ENCODE measurements around the gene TRIM38.
"Not testable (repeated sequence)": the region's sequence is repeated elsewhere in the genome, so short reads cannot be mapped to it uniquely, and the experiment has no call there.

The TRIM38 gene

GRCh38 chr6:25921525-25922203 lies 40.9 kb upstream of the TRIM38 start:
- H3K36me3 ChIP-seq (ENCODE audit: insufficient read depth, insufficient read length, low read length) = no peaks in the 10 kb centered on the region
- no peaks in the 10 kb centered on the region for H3K27me3 ChIP-seq (ENCODE audit: insufficient read depth, insufficient read length)
- DNase-seq (ENCODE audit: low read depth, low spot score) = no peak
- H3K9ac ChIP-seq (ENCODE audit: insufficient read length, low read depth) = no peak overlapping the region
- no peak overlapping the region for H3K4me3 ChIP-seq (ENCODE audit: insufficient read length, low read depth)
- no peak for TF ChIP-seq SUZ12 (IDR thresholded peaks at IDR 0.05; ENCODE audit: extremely low read depth, insufficient read depth, insufficient read length)
- TF ChIP-seq ZNF274 (IDR thresholded peaks at IDR 0.05; ENCODE audit: low read depth, low read length) = no peak
- no peak for TF ChIP-seq YY1 (IDR thresholded peaks at IDR 0.05; ENCODE audit: insufficient read depth, insufficient read length)
- H3K4me1 ChIP-seq (ENCODE audit: insufficient read depth, insufficient read length) = no peaks in the 10 kb centered on the region
- no peaks in the 10 kb centered on the region for H3K9me3 ChIP-seq (ENCODE audit: insufficient read depth, low read length)

- H3K4me3 ChIP-seq (ENCODE audit: insufficient read length, low read depth) = no peak overlapping the region
- H3K36me3 ChIP-seq (ENCODE audit: insufficient read depth, insufficient read length, low read length) = no peaks in the 10 kb centered on the region
- no peak overlapping the region for H3K9ac ChIP-seq (ENCODE audit: insufficient read length, low read depth)
- H3K27me3 ChIP-seq (ENCODE audit: insufficient read depth, insufficient read length) = no peaks in the 10 kb centered on the region
- no peaks in the 10 kb centered on the region for H3K9me3 ChIP-seq (ENCODE audit: insufficient read depth, low read length)
- H3K4me1 ChIP-seq (ENCODE audit: insufficient read depth, insufficient read length) = no peaks in the 10 kb centered on the region
- DNase-seq (ENCODE audit: low read depth, low spot score) = no peak
- TF ChIP-seq YY1 (IDR thresholded peaks at IDR 0.05; ENCODE audit: insufficient read depth, insufficient read length) = no peak
- TF ChIP-seq SUZ12 (IDR thresholded peaks at IDR 0.05; ENCODE audit: extremely low read depth, insufficient read depth, insufficient read length) = no peak
- no peak for TF ChIP-seq ZNF274 (IDR thresholded peaks at IDR 0.05; ENCODE audit: low read depth, low read length)
These were observed 40.3 kb upstream of the TRIM38 start for GRCh38 chr6:25922301-25922700.

GRCh38 chr6:25925876-25926275 lies 36.7 kb upstream of the TRIM38 start:
- Histone ChIP-seq H3K9me3 (ENCODE audit: insufficient read depth, low read length) (no peaks in the 10 kb centered on the region), H3K4me3 (ENCODE audit: insufficient read length, low read depth) (no peak overlapping the region), H3K4me1 (ENCODE audit: insufficient read depth, insufficient read length) (no peaks in the 10 kb centered on the region), H3K36me3 (ENCODE audit: insufficient read depth, insufficient read length, low read length) (no peaks in the 10 kb centered on the region), H3K9ac (ENCODE audit: insufficient read length, low read depth) (no peak overlapping the region), H3K27me3 (ENCODE audit: insufficient read depth, insufficient read length) (no peaks in the 10 kb centered on the region)
- DNase-seq (ENCODE audit: low read depth, low spot score) = no peak
- TF ChIP-seq ZNF274 (IDR thresholded peaks at IDR 0.05; ENCODE audit: low read depth, low read length) (no peak), YY1 (IDR thresholded peaks at IDR 0.05; ENCODE audit: insufficient read depth, insufficient read length) (no peak), SUZ12 (IDR thresholded peaks at IDR 0.05; ENCODE audit: extremely low read depth, insufficient read depth, insufficient read length) (no peak)

- DNase-seq (ENCODE audit: low read depth, low spot score) = no peak
- no peaks in the 10 kb centered on the region for H3K4me1 ChIP-seq (ENCODE audit: insufficient read depth, insufficient read length)
These were observed 35.4 kb upstream of the TRIM38 start for GRCh38 chr6:25927178-25927577.

GRCh38 chr6:25927756-25928216 lies 34.8 kb upstream of the TRIM38 start:
- Histone ChIP-seq H3K9ac (ENCODE audit: insufficient read length, low read depth) (no peak overlapping the region), H3K36me3 (ENCODE audit: insufficient read depth, insufficient read length, low read length) (no peaks in the 10 kb centered on the region), H3K4me1 (ENCODE audit: insufficient read depth, insufficient read length) (no peaks in the 10 kb centered on the region), H3K4me3 (ENCODE audit: insufficient read length, low read depth) (no peak overlapping the region), H3K27me3 (ENCODE audit: insufficient read depth, insufficient read length) (no peaks in the 10 kb centered on the region), H3K9me3 (ENCODE audit: insufficient read depth, low read length) (no peaks in the 10 kb centered on the region)
- TF ChIP-seq SUZ12 (IDR thresholded peaks at IDR 0.05; ENCODE audit: extremely low read depth, insufficient read depth, insufficient read length) (no peak), ZNF274 (IDR thresholded peaks at IDR 0.05; ENCODE audit: low read depth, low read length) (no peak), YY1 (IDR thresholded peaks at IDR 0.05; ENCODE audit: insufficient read depth, insufficient read length) (no peak)
- DNase-seq (ENCODE audit: low read depth, low spot score) = no peak

More at GRCh38 chr6:25927178-25927577, 35.4 kb upstream of the TRIM38 start:
- H3K27me3 ChIP-seq (ENCODE audit: insufficient read depth, insufficient read length) = no peaks in the 10 kb centered on the region
- no peaks in the 10 kb centered on the region for H3K9me3 ChIP-seq (ENCODE audit: insufficient read depth, low read length)
- TF ChIP-seq SUZ12 (IDR thresholded peaks at IDR 0.05; ENCODE audit: extremely low read depth, insufficient read depth, insufficient read length) (no peak), YY1 (IDR thresholded peaks at IDR 0.05; ENCODE audit: insufficient read depth, insufficient read length) (no peak), ZNF274 (IDR thresholded peaks at IDR 0.05; ENCODE audit: low read depth, low read length) (no peak)
- no peaks in the 10 kb centered on the region for H3K36me3 ChIP-seq (ENCODE audit: insufficient read depth, insufficient read length, low read length)
- no peak overlapping the region for H3K4me3 ChIP-seq (ENCODE audit: insufficient read length, low read depth)
- no peak overlapping the region for H3K9ac ChIP-seq (ENCODE audit: insufficient read length, low read depth)

- Histone ChIP-seq H3K9ac (ENCODE audit: insufficient read length, low read depth) (no peak overlapping the region), H3K36me3 (ENCODE audit: insufficient read depth, insufficient read length, low read length) (no peaks in the 10 kb centered on the region), H3K9me3 (ENCODE audit: insufficient read depth, low read length) (no peaks in the 10 kb centered on the region), H3K27me3 (ENCODE audit: insufficient read depth, insufficient read length) (no peaks in the 10 kb centered on the region), H3K4me1 (ENCODE audit: insufficient read depth, insufficient read length) (no peaks in the 10 kb centered on the region), H3K4me3 (ENCODE audit: insufficient read length, low read depth) (no peak overlapping the region)
- no peak for DNase-seq (ENCODE audit: low read depth, low spot score)
- TF ChIP-seq SUZ12 (IDR thresholded peaks at IDR 0.05; ENCODE audit: extremely low read depth, insufficient read depth, insufficient read length) (no peak), YY1 (IDR thresholded peaks at IDR 0.05; ENCODE audit: insufficient read depth, insufficient read length) (no peak), ZNF274 (IDR thresholded peaks at IDR 0.05; ENCODE audit: low read depth, low read length) (no peak)
These were observed 33.9 kb upstream of the TRIM38 start for GRCh38 chr6:25928562-25929324.

GRCh38 chr6:25929785-25930184 lies 32.8 kb upstream of the TRIM38 start:
- not testable (repeated sequence) for H3K9ac ChIP-seq (ENCODE audit: insufficient read length, low read depth); H3K9me3 ChIP-seq (ENCODE audit: insufficient read depth, low read length); DNase-seq (ENCODE audit: low read depth, low spot score); H3K27me3 ChIP-seq (ENCODE audit: insufficient read depth, insufficient read length); H3K36me3 ChIP-seq (ENCODE audit: insufficient read depth, insufficient read length, low read length); H3K4me3 ChIP-seq (ENCODE audit: insufficient read length, low read depth); H3K4me1 ChIP-seq (ENCODE audit: insufficient read depth, insufficient read length)
